22Rv1 (cell line): ENCODE data around the gene ENDOV.

ENCODE experiments used
- H3K27ac ChIP-seq: fragments of 450-650 bp; 2 replicates; pipeline ENCODE4 v1.5.1; 2017
- ZFX ChIP-seq: fragments of 450-650 bp; IDR thresholded peaks from 2 replicates; pipeline ENCODE4 v1.6.1; 2017; ENCODE audit warnings: antibody characterized with exemption, borderline replicate concordance
- TF ChIP-seq, protein P1 (sequence below): fragments of 450-650 bp; IDR thresholded peaks from 2 replicates; pipeline ENCODE4 v1.5.1; 2017; ENCODE audit warnings: mild to moderate bottlenecking

ENDOV gene

GRCh38 chr17:80446645-80447405 is 31.9 kb downstream of the ENDOV start:
- H3K27ac ChIP-seq, result no peak overlapping the region
- no peak for TF ChIP-seq ZFX
- TF ChIP-seq, protein P1, sequence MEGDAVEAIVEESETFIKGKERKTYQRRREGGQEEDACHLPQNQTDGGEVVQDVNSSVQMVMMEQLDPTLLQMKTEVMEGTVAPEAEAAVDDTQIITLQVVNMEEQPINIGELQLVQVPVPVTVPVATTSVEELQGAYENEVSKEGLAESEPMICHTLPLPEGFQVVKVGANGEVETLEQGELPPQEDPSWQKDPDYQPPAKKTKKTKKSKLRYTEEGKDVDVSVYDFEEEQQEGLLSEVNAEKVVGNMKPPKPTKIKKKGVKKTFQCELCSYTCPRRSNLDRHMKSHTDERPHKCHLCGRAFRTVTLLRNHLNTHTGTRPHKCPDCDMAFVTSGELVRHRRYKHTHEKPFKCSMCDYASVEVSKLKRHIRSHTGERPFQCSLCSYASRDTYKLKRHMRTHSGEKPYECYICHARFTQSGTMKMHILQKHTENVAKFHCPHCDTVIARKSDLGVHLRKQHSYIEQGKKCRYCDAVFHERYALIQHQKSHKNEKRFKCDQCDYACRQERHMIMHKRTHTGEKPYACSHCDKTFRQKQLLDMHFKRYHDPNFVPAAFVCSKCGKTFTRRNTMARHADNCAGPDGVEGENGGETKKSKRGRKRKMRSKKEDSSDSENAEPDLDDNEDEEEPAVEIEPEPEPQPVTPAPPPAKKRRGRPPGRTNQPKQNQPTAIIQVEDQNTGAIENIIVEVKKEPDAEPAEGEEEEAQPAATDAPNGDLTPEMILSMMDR, result no peak

DNA sequence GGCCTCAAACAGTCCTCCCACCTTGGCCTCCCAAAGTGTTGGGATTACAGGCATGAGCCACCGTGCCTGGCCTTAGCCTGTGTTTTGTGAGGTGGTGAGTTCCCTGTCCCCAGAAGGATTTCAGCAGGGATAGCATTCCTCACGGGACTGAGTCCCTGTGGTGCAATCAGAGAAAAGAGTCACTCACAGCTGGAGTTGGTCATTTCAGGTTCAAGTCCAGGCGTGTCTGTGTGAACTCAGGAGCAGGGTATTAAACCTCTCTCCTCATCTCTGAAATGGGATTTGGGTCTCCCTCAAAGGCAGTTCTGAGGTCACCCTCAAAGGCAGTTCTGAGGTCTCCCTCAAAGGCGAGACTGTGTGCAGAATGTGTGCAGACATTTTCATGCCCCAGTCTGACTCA is 32.8 kb downstream of the ENDOV start:
- H3K27ac ChIP-seq, result no peak overlapping the region
- TF ChIP-seq, protein P1, result no peak
- no peak for TF ChIP-seq ZFX

DNA sequence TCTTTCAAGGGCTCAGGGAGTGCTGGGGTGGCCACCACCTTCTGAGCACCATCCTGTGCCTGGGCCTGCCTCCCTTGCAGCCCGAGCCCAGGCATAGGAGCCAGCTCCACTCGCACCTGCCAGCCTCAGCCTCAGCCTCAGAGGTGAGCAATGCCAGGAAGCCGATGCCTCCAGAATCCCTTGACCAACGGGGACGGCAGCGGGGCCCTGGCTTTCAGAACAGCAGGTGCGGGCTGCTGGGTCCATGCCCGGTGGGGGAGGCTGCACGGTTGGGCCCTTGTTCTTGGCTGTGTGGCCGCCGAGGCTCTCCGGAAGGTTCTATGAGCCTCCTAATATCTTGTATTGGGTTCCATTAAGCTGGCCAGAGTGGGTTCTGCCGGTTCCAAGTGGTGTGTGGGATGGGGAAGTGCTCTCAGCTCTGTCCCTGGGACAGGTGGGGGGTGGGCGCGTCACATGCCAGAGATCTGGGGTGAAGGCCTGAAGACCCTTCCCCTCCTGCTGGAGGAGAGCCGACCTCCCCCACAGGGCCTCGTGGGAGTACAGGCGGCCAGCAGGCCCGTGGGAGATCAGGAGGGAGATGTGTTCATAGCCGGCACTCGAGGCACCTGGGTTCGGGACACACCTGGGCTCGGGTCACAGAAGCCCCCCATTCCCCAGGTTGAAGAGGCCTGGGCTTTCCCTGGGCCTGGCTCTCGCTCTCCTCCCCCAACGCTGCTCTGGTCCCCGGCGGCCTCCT is 34.4 kb downstream of the ENDOV start:
- no peak overlapping the region for H3K27ac ChIP-seq

GRCh38 chr17:80449930-80450576 is 35.1 kb downstream of the ENDOV start:
- no peak for TF ChIP-seq ZFX
- H3K27ac ChIP-seq, result no peak overlapping the region

More for the DNA sequence above, 34.4 kb downstream of the ENDOV start:
- no peak for TF ChIP-seq ZFX
- TF ChIP-seq, protein P1, result no peak

DNA sequence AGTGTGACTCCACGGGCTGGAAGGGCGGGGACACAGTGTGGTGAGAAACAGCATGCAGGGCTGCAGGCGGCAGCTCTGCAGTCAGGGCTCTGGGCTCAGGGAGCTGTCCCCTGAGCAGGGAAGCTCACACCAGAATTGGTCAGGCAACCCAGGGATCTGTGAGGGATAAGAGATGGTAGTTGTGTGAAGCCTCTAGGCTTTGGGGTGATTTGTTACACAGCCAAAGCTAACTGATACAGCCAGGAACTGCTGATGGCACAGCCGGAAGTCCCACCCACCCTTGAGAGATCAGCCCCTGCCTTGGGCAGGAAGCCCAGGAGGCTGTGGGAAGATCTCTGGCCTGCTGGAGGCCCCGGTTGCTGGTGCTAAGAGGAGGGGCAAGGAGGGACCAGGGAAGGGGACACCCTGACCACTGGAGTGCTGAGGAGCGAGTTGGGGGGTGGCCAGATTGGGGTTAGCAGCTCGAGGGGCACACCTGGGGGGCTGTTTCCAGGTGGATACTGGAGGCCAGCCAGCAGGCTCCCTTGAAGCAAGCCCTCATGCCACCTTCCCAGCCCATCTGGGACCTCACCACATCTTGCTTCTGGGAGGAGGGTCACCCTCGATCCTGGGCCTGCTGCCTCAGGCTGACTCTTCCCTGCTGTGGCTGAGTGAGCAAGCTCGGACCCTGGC is 36.3 kb downstream of the ENDOV start:
- no peak overlapping the region for H3K27ac ChIP-seq
- TF ChIP-seq, protein P1, result no peak
- TF ChIP-seq ZFX, result no peak

GRCh38 chr17:80452173-80452915 is 37.4 kb downstream of the ENDOV start:
- H3K27ac ChIP-seq, result no peak overlapping the region
- TF ChIP-seq, protein P1, result no peak
- no peak for TF ChIP-seq ZFX
